Lower leg skin (tissue), 3 donors: ENCODE results near the gene GGACT.

ENCODE experiments used
- CTCF ChIP-seq, 3 donors: fragments of 450-650 bp; IDR thresholded peaks; one replicate each; pipeline ENCODE4 v1.5.1; 2016; ENCODE audit warnings: antibody characterized with exemption in 3 of 3, mild to moderate bottlenecking in 3 of 3, moderate library complexity in 2 of 3
- POLR2A ChIP-seq, 2 donors: fragments of 450-650 bp; IDR thresholded peaks; one replicate each; pipeline ENCODE4 v1.6.1; 2016 to 2017; ENCODE audit warnings: antibody characterized with exemption in 2 of 2, mild to moderate bottlenecking in 1 of 2, moderate library complexity in 1 of 2

GRCh38 chr13:100480676-100481075 lies 107.9 kb downstream of the GGACT start:
- TF ChIP-seq POLR2A (IDR thresholded peaks at IDR 0.05) (no peak), CTCF (IDR thresholded peaks at IDR 0.05) (no peak)
